Measurements from ENCODE around the gene COL18A1.

DNA sequence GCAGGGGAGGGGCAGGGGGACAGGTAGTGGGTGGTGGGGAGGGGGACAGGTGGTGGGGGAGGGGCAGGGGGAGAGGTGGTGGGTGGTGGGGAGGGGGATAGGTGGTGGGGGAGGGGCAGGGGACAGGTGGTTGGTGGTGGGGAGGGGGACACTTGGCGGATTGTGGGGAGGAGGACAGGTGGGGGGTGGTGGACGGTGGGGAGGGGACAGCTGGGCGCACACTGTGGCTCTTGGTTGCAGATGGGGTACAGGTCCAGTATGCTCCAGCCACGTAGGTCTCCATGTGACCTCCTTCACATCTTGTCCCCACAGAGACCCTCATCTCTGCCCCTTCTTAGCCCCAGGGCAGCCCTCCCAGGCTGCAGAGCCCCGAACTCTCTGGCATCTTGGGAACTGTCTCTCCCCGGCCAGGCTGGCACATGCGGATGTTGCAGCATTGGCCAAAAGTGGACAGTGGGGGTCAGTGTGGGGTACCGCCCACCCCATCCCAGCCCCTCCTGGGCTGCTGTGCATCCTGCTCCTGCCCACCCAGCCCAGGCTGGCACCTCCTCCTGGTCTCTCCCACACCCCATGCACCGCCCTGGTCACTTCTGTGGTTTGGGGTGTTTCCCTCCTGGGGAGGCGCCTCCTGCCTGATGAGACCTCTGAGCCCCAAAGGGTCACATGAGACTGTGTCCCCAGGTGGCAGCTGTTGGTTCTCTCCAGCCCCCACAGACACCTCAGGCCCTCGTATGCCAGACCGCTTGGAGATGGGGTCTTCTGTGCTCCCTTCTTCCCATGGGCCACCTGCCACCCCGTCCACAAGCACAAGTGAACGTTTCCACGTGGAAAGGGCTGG lies 144.9 kb downstream of the COL18A1 start:
- no peak for TF ChIP-seq EZH2 (IDR thresholded peaks at IDR 0.05)
- TF ChIP-seq, protein P1, sequence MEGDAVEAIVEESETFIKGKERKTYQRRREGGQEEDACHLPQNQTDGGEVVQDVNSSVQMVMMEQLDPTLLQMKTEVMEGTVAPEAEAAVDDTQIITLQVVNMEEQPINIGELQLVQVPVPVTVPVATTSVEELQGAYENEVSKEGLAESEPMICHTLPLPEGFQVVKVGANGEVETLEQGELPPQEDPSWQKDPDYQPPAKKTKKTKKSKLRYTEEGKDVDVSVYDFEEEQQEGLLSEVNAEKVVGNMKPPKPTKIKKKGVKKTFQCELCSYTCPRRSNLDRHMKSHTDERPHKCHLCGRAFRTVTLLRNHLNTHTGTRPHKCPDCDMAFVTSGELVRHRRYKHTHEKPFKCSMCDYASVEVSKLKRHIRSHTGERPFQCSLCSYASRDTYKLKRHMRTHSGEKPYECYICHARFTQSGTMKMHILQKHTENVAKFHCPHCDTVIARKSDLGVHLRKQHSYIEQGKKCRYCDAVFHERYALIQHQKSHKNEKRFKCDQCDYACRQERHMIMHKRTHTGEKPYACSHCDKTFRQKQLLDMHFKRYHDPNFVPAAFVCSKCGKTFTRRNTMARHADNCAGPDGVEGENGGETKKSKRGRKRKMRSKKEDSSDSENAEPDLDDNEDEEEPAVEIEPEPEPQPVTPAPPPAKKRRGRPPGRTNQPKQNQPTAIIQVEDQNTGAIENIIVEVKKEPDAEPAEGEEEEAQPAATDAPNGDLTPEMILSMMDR (IDR thresholded peaks at IDR 0.05), result peak; percentile 8
